ENCODE results near the gene OR2AT4.

- TF ChIP-seq POLR2A (IDR thresholded peaks at IDR 0.05; ENCODE audit: low read depth) (no peak), POLR2AphosphoS5 (IDR thresholded peaks at IDR 0.05) (peak in 1 of 2 donors; percentile 67)
- TF ChIP-seq, protein P1, sequence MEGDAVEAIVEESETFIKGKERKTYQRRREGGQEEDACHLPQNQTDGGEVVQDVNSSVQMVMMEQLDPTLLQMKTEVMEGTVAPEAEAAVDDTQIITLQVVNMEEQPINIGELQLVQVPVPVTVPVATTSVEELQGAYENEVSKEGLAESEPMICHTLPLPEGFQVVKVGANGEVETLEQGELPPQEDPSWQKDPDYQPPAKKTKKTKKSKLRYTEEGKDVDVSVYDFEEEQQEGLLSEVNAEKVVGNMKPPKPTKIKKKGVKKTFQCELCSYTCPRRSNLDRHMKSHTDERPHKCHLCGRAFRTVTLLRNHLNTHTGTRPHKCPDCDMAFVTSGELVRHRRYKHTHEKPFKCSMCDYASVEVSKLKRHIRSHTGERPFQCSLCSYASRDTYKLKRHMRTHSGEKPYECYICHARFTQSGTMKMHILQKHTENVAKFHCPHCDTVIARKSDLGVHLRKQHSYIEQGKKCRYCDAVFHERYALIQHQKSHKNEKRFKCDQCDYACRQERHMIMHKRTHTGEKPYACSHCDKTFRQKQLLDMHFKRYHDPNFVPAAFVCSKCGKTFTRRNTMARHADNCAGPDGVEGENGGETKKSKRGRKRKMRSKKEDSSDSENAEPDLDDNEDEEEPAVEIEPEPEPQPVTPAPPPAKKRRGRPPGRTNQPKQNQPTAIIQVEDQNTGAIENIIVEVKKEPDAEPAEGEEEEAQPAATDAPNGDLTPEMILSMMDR (IDR thresholded peaks at IDR 0.05): no peak
Observed at GRCh38 chr11:75142714-75143419, 46.2 kb upstream of the OR2AT4 start.

All from esophagus muscularis mucosa (tissue), 3 donors.